ENCODE results near the gene MINDY4.

Gene MINDY4

DNA sequence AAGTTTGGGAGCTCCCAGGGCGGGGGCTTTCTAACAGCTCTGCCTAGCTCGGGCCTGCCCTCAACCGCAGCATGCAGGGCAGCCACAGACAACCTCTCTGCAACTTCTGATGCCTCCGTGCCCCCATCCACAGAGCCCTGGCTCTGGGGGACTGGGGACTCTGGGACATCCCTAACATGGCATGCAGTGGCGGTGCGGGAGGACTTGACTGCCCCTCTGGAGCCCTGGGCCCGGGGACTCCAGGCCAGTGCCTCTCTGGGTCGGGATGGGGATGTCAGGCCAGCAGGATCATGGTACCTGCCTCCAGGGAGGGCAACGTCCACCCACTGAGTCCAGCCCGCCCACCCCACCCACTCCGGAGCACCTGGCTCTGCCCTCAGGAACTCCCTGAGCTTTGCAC lies 139.9 kb downstream of the MINDY4 start:
- no peak for DNase-seq (ENCODE audit: low read depth)
- TF ChIP-seq, protein P1, sequence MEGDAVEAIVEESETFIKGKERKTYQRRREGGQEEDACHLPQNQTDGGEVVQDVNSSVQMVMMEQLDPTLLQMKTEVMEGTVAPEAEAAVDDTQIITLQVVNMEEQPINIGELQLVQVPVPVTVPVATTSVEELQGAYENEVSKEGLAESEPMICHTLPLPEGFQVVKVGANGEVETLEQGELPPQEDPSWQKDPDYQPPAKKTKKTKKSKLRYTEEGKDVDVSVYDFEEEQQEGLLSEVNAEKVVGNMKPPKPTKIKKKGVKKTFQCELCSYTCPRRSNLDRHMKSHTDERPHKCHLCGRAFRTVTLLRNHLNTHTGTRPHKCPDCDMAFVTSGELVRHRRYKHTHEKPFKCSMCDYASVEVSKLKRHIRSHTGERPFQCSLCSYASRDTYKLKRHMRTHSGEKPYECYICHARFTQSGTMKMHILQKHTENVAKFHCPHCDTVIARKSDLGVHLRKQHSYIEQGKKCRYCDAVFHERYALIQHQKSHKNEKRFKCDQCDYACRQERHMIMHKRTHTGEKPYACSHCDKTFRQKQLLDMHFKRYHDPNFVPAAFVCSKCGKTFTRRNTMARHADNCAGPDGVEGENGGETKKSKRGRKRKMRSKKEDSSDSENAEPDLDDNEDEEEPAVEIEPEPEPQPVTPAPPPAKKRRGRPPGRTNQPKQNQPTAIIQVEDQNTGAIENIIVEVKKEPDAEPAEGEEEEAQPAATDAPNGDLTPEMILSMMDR (IDR thresholded peaks at IDR 0.05; ENCODE audit: control insufficient read depth, extremely low read depth, insufficient read depth), result no peak
- no peak overlapping the region for H3K4me3 ChIP-seq (ENCODE audit: low read depth, low read length)

DNA sequence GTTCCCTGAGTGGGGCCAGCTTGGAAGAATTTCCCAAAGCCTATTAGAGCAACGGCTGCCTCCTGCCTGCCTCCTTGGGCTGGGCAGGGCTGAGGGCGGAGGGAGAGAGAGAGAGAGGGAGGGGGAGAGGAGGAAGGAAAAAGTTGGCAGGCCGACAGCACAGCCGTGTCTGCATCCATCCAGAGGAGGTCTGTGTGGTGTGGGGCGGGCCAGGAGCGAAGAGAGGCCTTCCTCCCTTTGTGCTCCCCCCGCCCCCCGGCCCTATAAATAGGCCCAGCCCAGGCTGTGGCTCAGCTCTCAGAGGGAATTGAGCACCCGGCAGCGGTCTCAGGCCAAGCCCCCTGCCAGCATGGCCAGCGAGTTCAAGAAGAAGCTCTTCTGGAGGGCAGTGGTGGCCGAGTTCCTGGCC lies 140.3 kb downstream of the MINDY4 start, which contains the start of gene AQP1:
Gene AQP1 (plus strand): TSS at position 293 of the 409 bp plus-strand sequence. CDS start 57 bp downstream, at position 350.
- H3K4me3 ChIP-seq (ENCODE audit: low read depth, low read length), result no peak within 1 kb of the TSS
- TF ChIP-seq, protein P1 (IDR thresholded peaks at IDR 0.05; ENCODE audit: control insufficient read depth, extremely low read depth, insufficient read depth), result no peak
- no peak for DNase-seq (ENCODE audit: low read depth)

DNA sequence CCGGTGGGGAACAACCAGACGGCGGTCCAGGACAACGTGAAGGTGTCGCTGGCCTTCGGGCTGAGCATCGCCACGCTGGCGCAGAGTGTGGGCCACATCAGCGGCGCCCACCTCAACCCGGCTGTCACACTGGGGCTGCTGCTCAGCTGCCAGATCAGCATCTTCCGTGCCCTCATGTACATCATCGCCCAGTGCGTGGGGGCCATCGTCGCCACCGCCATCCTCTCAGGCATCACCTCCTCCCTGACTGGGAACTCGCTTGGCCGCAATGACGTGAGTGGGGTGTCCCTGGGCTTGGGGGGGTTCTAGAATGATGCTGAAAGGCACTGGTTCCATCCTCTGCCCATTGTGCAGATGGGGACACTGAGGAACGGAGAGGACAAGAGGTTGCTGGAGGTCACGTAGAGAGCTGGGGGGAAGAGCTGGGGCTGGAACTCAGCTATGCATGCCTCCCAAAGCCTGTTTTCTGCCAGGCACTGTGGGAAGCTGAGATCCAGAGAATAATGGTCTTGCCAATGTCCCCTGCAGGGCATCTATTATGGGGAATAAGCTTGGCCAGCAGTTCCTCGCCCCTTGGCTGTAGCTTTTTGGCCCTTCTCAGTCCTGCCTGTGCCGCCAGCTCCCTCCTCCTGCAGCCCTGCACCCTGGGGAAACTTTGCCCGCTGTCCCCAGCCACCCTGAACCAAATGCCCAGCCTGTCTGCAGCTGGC lies 141.0 kb downstream of the MINDY4 start:
- TF ChIP-seq, protein P1 (IDR thresholded peaks at IDR 0.05; ENCODE audit: control insufficient read depth, extremely low read depth, insufficient read depth), result no peak
- H3K4me3 ChIP-seq (ENCODE audit: low read depth, low read length), result no peak overlapping the region
- no peak for DNase-seq (ENCODE audit: low read depth)

DNA sequence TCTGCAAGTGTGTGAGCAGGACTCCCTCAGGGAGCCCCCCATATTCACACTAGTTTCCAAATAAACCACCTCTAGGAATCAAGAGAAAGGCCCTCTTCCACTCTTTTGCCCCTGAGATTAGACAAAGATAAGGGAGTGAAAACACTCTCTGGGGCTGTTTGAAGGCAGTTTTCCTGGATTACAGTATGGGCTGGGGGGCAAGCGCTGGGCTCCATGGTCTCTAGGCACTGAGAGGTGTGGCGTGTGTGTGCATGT lies 141.4 kb downstream of the MINDY4 start:
- TF ChIP-seq, protein P1 (IDR thresholded peaks at IDR 0.05; ENCODE audit: control insufficient read depth, extremely low read depth, insufficient read depth), result no peak
- H3K4me3 ChIP-seq (ENCODE audit: low read depth, low read length), result no peak overlapping the region
- no peak for DNase-seq (ENCODE audit: low read depth)

DNA sequence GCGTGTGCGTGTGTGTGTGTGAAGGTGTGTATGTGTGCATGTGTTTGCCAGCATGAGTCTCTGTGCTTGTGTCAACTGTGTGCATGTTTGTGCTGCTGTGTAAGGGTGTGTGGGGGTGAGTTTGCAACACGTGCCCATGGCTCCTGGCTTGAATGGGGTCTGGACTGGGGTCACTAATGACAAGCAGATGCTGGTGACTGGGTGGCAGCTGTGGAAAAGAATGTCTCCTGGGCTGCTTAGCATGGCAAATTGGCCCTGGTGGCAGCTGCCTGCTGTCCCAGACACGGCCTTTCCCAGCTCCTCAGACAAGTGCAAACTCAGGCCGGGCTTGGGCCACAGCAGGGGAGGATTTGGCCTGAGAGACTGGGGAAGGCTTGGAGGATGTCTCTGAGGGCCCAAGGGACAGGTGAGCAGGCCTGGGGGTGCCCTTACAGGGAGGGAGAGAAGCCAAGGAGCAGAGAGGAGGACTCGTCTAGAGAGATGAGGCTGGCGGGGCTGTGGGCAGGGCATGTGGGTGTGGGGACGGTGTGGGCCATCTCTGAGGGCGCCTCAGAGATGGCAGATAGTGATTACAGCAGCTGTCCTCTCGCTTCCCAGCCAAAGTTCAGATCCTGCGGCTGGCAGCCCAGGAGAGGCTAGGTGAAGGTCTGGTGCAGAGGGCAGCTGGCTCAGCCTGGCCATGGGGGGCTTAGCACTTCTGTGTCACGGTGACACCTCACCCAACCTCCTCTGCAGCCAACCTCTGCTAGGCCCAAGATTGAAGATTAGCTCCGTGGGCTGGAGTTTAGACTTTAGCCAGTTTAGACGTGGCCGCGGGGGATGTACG lies 142.0 kb downstream of the MINDY4 start:
- no peak overlapping the region for H3K4me3 ChIP-seq (ENCODE audit: low read depth, low read length)
- TF ChIP-seq, protein P1 (IDR thresholded peaks at IDR 0.05; ENCODE audit: control insufficient read depth, extremely low read depth, insufficient read depth), result no peak
- no peak for DNase-seq (ENCODE audit: low read depth)

DNA sequence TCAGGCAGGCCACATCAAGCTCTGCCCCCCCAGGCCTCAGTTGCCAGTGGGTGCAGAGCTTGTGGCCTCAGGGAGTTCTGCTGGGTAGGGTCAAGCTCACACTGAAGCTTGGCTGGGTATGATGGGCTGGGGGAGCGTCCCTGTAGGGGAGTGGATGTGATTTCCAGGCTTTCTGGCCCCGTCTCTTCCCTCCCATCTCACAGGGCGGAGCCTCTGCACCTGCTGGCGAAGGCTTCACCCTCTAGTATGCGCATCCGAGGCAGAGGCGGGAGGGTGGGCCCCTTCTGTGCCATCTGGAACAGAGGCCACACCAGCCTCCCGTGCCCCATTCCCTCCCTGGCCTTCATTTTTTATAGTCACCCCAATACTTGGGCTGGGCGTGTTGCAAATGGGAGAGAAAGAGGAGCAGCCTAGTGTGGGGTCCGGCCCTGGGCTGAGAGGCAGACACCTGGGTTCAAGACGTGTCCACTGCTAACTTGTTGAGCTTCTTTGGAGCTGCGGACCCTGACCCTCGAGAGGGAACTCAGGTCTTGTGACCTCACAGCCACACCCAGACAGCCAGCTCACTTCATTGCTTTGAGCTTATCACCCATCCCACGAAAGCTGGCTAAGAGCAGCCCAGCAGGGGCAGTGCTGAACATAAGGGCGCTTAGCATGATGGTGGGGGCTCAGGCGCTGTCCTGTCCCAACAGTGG lies 142.8 kb downstream of the MINDY4 start:
- TF ChIP-seq, protein P1 (IDR thresholded peaks at IDR 0.05; ENCODE audit: control insufficient read depth, extremely low read depth, insufficient read depth), result no peak
- no peak for DNase-seq (ENCODE audit: low read depth)
- H3K4me3 ChIP-seq (ENCODE audit: low read depth, low read length), result no peak overlapping the region
